Rectal smooth muscle tissue (tissue), 1 donor: Measurements from ENCODE around the gene GBF1.
"Not testable (repeated sequence)": the region's sequence is repeated elsewhere in the genome, so short reads cannot be mapped to it uniquely, and the experiment has no call there.

Source experiments
- H3K27ac ChIP-seq: one replicate; pipeline ENCODE4 v1.7.0; 2013; ENCODE audit warnings: low read depth, low read length, inconsistent platforms
- H3K27me3 ChIP-seq: one replicate; pipeline ENCODE4 v1.7.0; 2013; ENCODE audit warnings: low read length; ENCODE audit not compliant: control insufficient read depth, insufficient read depth
- H3K36me3 ChIP-seq: one replicate; pipeline ENCODE4 v1.7.0; 2013; ENCODE audit warnings: low read length; ENCODE audit not compliant: control insufficient read depth, insufficient read depth
- H3K4me1 ChIP-seq: one replicate; pipeline ENCODE4 v1.7.0; 2013; ENCODE audit warnings: low read length; ENCODE audit not compliant: control insufficient read depth, insufficient read depth
- H3K4me3 ChIP-seq: one replicate; pipeline ENCODE4 v1.7.0; 2013; ENCODE audit warnings: low read length
- H3K9ac ChIP-seq: one replicate; pipeline ENCODE4 v1.7.0; 2013; ENCODE audit warnings: low read length

GBF1 gene, protein sequence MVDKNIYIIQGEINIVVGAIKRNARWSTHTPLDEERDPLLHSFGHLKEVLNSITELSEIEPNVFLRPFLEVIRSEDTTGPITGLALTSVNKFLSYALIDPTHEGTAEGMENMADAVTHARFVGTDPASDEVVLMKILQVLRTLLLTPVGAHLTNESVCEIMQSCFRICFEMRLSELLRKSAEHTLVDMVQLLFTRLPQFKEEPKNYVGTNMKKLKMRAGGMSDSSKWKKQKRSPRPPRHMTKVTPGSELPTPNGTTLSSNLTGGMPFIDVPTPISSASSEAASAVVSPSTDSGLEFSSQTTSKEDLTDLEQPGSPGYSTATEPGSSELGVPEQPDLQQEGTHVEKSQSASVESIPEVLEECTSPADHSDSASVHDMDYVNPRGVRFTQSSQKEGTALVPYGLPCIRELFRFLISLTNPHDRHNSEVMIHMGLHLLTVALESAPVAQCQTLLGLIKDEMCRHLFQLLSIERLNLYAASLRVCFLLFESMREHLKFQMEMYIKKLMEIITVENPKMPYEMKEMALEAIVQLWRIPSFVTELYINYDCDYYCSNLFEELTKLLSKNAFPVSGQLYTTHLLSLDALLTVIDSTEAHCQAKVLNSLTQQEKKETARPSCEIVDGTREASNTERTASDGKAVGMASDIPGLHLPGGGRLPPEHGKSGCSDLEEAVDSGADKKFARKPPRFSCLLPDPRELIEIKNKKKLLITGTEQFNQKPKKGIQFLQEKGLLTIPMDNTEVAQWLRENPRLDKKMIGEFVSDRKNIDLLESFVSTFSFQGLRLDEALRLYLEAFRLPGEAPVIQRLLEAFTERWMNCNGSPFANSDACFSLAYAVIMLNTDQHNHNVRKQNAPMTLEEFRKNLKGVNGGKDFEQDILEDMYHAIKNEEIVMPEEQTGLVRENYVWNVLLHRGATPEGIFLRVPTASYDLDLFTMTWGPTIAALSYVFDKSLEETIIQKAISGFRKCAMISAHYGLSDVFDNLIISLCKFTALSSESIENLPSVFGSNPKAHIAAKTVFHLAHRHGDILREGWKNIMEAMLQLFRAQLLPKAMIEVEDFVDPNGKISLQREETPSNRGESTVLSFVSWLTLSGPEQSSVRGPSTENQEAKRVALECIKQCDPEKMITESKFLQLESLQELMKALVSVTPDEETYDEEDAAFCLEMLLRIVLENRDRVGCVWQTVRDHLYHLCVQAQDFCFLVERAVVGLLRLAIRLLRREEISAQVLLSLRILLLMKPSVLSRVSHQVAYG (N-terminal part only)

DNA sequence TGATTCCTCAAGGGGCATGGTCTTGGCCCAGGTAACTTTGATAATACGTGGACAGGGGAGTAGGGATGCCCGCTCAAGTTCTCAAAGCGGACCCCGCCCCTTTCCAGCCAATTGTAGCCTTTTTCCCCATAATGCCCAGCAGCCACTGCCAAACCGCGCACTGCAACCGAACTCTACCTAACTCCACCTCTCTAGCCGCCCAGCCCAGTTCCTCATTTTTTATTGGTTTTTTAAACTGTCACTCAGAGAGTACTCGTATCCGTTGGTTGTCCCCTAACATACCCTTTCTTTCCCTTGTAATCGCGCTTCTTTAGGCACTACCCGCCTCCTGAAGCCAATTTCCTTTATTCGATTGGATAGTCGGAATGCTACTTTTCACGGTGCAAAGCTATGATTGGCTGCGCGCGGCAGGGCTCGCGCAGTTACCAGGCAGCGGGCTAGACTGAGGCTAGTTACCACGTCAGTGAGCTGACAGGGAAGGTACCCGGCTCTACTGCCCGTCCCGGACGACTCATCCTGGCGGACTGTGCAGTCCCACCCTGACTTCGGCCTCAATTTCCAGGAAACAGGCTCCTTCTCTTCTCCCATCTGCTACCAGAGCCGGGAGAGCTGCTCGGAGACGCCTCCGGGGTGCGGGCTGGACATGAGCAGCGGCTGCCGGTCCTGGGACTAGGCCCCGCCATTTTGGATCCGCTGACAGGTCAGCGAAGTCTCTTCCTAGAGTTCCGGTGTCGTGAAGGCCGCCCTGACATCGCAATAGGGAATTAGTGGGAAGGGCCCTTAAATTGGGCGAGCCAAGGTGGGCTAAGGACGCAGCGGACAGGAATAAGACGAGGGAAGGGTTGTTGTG, at the start of gene GBF1:
TSS of gene GBF1 (plus strand) at position 451 of the 850 bp plus-strand sequence. CDS start 13,407 bp downstream, outside the sequence.
- Histone ChIP-seq H3K27ac (peak within 1 kb of the TSS; percentile 84), H3K4me1 (peaks cover 31% of the 10 kb centered on the region), H3K27me3 (peaks cover 1% of the 10 kb centered on the region), H3K9ac (peak within 1 kb of the TSS; percentile 74), H3K36me3 (no peaks in the 10 kb centered on the region), H3K4me3 (peak within 1 kb of the TSS; percentile 97)

DNA sequence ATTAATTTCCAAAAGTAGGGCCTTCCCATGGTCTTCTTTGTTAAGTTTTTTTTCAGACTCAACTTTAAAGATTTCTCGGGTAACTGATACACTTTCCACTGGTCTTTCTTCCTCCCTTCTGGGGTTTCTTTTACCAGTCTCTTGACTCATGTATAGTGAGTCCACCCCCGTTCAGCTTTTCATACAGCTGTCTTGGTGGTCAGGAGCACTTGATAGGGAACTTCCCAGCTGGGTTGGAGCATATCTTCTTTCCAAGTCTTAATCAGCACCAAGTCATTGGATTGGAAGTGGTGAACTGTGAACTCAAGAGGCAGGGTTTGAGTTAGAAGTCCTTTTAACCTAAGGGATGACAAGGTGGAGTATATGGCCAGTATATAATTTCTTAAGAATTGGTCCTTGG, 48.4 kb upstream of the GBF1 start:
- H3K9ac ChIP-seq: no peak overlapping the region
- H3K4me3 ChIP-seq: no peak overlapping the region
- H3K36me3 ChIP-seq: no peaks in the 10 kb centered on the region
- H3K27me3 ChIP-seq: no peaks in the 10 kb centered on the region
- H3K4me1 ChIP-seq: no peaks in the 10 kb centered on the region
- H3K27ac ChIP-seq: no peak overlapping the region

DNA sequence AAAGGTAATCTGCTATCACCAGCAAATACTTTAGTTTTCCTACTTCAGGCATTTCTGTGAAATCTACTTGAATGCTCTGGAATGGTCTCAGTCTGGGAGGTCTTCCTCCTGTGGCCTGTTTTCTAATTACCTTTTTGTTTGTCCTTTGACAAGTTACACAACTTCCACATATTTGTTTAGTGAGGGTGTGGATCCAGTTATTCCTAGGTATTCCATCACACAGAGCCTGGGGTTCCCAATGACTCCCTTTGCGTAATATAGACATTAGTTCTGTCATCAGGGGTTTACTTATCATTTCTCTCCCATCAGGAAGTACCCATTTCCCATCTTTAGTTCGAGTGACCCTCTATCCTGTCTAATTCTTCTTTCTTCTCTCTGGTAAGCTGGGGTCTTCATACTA, 47.3 kb upstream of the GBF1 start:
- H3K4me3 ChIP-seq: no peak overlapping the region
- no peak overlapping the region for H3K27ac ChIP-seq
- no peaks in the 10 kb centered on the region for H3K4me1 ChIP-seq
- no peak overlapping the region for H3K9ac ChIP-seq
- H3K27me3 ChIP-seq: no peaks in the 10 kb centered on the region
- H3K36me3 ChIP-seq: no peaks in the 10 kb centered on the region

DNA sequence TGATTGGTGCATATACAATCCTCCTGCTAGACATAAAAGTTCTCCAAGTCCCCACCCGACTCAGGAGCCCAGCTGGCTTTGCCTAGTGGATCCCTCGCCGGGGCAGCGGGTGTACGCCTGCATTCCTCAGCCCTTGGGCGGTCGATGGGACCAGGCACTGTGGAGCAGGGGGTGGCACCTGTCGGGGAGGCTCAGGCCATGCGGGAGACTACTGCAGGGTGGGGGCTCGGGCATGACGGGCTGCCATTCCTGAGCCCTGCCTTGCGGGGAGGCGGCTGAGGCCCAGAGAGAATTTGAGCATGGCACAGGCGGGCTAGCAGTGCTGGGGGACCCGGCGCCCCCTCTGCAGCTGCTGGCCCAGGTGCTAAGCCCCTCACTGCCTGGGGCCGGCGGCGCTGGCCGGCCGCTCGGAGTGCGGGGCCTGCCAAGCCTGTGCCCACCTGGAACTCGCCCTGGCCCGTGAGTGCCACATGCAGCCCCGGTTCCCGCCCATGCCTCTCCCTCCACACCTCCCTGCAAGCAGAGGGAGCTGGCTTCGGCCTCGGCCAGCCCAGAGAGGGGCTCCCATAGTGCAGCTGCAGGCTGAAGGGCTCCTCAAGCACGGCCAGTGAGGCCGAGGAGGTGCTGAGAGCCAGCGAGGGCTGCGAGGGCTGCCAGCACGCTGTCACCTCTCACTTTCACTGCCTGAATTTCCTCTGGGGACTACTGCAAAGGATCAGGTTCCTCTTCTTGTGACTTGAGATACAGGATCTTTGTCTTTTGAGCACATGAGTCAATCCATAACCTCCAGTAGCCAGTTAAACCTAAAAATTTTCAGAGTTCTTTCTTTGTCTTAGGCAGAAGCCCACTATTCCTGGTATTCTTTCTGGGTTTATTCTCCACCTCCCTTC, 44.3 kb upstream of the GBF1 start:
- Histone ChIP-seq H3K36me3 (no peaks in the 10 kb centered on the region), H3K27ac (no peak overlapping the region), H3K27me3 (no peaks in the 10 kb centered on the region), H3K4me1 (no peaks in the 10 kb centered on the region), H3K9ac (no peak overlapping the region), H3K4me3 (no peak overlapping the region)

DNA sequence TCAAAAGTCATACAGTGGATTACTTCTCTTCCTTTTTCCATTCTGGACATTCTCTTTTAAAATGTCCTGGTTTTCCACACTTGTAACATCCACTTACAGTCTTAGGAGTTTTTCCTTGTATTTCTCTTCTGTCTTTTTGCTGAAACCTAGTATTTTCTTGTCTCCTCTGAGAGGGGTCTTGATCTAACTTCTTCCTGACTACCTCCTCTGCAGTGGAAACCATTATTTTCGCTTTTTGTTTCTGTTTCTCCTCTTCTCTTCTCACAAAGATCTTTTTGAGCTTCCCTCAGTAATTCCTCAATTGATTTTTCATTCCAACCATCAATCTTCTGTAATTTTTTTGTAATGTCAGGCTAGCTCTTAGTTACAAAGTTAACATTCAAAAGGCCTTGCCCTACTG, 42.9 kb upstream of the GBF1 start:
- Histone ChIP-seq H3K9ac (no peak overlapping the region), H3K27ac (no peak overlapping the region), H3K4me1 (no peaks in the 10 kb centered on the region), H3K4me3 (no peak overlapping the region), H3K27me3 (no peaks in the 10 kb centered on the region), H3K36me3 (no peaks in the 10 kb centered on the region)

DNA sequence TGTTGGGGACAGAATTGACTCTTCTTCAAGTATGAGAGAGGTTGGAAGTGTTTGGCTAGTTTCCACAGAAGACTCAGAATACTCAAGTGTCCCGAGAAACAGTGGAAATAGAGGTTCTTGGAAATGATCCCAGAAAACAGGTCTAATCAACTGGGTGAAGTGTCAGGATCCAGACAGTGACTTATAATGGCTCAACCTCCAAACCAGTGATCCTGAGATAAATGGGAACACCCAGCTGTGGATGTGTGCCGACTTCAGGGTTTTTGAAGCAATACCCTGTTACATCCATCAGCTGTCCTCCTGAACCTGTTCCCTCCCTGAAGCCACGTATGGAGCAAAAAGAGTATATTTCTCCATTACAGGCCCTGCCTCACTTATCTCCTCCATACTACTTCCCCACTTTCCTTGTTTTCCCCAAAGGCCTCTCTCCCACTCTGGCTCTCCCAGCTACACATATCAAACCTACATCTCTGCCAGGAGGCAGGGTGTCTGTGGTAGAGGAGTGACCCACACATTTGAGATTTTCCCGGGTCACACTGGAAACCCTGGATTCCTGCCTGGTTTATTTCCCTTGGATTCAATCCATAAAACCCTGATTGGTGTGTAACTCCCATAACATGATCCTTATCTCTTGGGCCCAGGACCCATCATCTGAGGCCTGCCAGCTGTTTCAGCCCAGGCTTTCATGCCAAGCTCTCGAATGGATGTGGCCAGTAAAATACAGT, 36.9 kb upstream of the GBF1 start:
- H3K27me3 ChIP-seq: no peaks in the 10 kb centered on the region
- H3K27ac ChIP-seq: no peak overlapping the region
- no peak overlapping the region for H3K9ac ChIP-seq
- H3K4me1 ChIP-seq: no peaks in the 10 kb centered on the region
- no peak overlapping the region for H3K4me3 ChIP-seq
- no peaks in the 10 kb centered on the region for H3K36me3 ChIP-seq

DNA sequence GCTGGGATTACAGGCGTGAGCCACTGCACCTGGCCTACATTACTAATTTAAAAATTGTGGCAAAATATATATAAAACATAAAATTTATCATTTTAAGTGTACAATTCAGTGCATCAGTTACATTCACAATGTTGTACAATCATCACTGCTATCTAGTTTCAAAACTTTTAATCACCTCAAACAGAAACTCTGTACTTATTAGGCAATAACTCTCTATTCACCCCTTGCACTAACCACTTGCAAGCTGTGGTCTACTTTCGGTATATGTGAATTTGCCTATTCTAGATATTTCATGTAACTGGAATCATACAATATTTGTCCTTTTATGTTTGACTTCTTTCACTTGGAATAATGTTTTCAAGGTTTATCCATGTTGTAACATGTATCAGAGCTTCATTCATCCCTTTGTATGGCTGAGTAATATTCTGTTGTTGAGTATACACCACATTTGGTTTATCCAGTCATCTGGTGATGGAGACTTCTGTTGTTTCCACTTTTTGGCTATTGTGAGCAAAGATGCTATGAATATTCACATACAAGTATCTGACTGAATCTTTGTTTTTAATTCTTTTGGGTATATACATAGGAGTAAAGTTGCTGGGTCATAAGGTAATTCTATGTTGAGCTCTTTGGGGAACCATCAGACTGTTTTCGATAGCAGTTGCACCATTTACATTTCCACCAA, 33.6 kb upstream of the GBF1 start:
- Histone ChIP-seq H3K4me1 (no peaks in the 10 kb centered on the region), H3K27me3 (no peaks in the 10 kb centered on the region), H3K36me3 (no peaks in the 10 kb centered on the region), H3K9ac (no peak overlapping the region), H3K4me3 (no peak overlapping the region), H3K27ac (no peak overlapping the region)

DNA sequence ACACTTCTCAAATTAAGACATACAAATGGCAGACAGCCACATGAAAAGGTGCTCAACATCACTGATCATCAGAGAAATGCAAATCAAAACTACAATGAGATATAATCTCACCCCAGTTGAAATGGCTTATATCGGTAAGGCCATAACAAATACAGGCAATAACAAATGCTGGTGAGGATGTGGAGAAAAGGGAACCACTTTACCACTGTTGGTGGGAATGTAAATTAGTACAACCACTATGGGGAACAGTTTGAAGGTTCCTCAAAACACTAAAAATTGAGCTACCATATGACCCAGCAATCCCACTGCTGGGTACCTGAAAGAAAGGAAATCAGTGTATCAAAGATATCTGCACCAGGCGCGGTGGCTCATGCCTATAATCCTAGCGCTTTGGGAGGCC, 31.7 kb upstream of the GBF1 start:
- H3K36me3 ChIP-seq, H3K4me3 ChIP-seq, H3K9ac ChIP-seq, H3K4me1 ChIP-seq, H3K27ac ChIP-seq, H3K27me3 ChIP-seq: not testable (repeated sequence)

DNA sequence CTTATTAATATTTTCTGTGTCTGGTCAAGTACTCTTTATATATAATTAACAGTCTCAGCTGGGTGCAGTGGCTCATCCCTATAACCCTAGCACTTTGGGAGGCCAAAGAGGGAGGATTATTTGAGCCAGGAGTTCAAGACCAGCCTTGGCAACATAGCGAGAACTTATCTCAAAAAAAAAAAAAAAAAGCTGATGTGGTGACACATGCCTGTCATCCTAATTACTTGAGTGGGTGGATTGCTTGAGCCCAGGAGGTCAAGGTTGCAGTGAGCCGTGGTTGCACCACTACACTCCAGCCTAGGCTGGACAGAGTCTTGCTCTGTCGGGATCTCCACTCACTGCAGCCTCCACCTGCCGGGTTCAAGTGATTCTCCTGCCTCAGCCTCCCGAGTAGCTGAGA, 26.0 kb upstream of the GBF1 start:
- H3K9ac ChIP-seq: no peak overlapping the region
- no peak overlapping the region for H3K27ac ChIP-seq
- no peaks in the 10 kb centered on the region for H3K4me1 ChIP-seq
- H3K27me3 ChIP-seq: no peaks in the 10 kb centered on the region
- no peaks in the 10 kb centered on the region for H3K36me3 ChIP-seq
- no peak overlapping the region for H3K4me3 ChIP-seq

DNA sequence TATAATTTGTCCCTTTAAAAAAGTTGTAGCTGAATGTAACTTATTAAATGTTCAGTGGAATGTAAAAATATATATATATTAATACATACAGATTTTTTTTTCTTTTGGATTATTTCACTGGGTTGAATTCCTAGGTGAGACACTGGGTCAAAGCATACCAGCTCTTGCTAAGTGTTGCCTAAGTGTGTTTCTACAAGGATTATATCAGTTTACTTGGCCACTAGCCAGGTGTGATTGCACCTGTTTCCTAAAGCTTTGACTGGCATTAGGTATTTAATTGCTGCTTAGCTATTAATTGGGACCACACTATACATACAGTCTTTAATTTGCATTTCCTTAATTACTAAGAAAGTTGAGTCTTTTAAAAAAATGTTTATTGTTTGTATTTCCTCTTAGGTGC, 24.7 kb upstream of the GBF1 start:
- Histone ChIP-seq H3K4me1 (peaks cover under 1% of the 10 kb centered on the region), H3K4me3 (no peak overlapping the region), H3K27ac (no peak overlapping the region), H3K9ac (no peak overlapping the region), H3K36me3 (no peaks in the 10 kb centered on the region), H3K27me3 (no peaks in the 10 kb centered on the region)
